NCI-H2107 treated with DMSO at 0.1 percent for 48 hours (cell line): ENCODE measurements around the gene ZBTB21.
"Not testable (repeated sequence)": the region's sequence is repeated elsewhere in the genome, so short reads cannot be mapped to it uniquely, and the experiment has no call there.

Experiments used
- DNase-seq: peaks from one replicate; lab custom pipeline; 2025; ENCODE audit not compliant: unreplicated experiment; lab: John Stamatoyannopoulos, UW

The ZBTB21 gene

GRCh38 chr21:41954654-41955499, 55.3 kb downstream of the ZBTB21 start:
- DNase-seq, result no peak

- no peak for DNase-seq
These were observed 56.1 kb downstream of the ZBTB21 start, which contains the start of gene C2CD2 for GRCh38 chr21:41953831-41954653. TSS of gene C2CD2 (minus strand) at chr21:41954018. CDS start at chr21:41953648, 370 bp downstream.

DNA sequence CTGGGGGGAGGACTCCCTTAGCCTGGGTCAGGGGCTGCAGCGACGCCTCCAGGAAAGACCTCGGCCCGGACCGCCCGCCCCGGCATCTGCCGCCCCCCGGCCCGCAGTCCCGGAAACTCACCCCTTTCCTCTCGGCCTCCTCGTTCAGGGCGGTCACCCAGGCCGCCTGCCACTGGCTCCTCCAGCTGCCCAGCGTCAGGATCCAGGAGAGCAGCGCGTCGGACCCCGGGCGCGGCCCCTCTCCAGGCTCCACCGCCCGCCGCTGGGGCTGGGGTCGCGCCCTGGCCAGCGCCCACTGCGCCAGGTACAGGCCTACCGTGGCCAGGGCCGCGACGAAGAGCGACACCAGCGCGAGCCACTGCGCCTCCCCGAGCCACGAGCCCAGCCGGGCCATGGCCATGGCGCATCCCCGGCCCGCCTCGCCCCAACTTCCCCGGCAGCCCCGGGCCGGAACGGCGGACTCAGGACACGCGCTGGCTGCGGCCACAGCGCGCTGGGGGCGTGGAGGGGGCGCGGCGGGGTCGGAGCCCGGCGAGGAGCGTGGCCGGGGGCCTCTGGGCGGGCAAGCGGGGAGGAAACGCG, 56.8 kb downstream of the ZBTB21 start:
- DNase-seq, result no peak

- DNase-seq, result no peak
These were observed 57.5 kb downstream of the ZBTB21 start for GRCh38 chr21:41952568-41953248.

- no peak for DNase-seq
These were observed 58.1 kb downstream of the ZBTB21 start for GRCh38 chr21:41951876-41952567.

GRCh38 chr21:41950941-41951351, 59.2 kb downstream of the ZBTB21 start:
- DNase-seq, result no peak

- not testable (repeated sequence) for DNase-seq
These were observed 60.5 kb downstream of the ZBTB21 start for GRCh38 chr21:41949631-41950030.

- DNase-seq, result no peak
These were observed 61.3 kb downstream of the ZBTB21 start for GRCh38 chr21:41948901-41949300.

GRCh38 chr21:41948078-41948895, 61.9 kb downstream of the ZBTB21 start:
- no peak for DNase-seq

DNA sequence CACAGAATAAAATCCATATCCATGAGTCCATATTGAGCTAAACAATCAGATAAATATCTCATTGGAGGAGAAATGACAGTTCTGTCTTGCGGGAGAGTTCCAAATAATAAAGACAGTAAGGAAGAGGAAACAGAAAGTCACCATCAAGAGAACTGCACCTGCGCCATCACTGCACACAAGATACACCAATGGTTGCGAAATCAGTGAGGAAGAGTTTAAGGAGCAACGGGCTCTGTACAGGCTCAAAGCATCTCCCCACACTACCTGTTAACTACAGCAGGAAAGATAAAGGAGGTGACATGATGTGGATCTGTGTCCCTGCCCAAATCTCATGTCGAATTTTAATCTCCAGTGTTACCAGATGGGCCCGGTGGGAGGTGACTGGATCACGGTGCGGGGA, 64.2 kb downstream of the ZBTB21 start:
- no peak for DNase-seq

DNA sequence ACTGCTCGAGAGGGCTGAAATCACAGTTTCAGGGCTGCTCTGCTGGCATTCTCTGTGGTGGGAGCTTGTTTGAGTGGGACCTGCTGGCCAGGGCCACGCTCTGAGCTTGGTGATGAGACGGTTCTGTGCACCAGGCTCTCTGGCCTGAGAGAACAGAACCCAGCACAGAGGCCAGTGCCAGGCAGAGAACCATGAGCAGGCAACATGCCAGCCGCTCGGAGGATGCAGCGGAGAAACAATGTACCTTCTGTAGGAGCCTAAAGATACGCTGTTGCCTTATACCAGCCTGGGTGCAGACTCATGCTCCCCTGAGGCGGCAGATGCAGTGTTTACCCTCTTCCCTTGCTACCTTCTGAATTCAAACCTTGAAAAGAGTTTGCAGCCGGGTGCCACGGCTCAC, 66.3 kb downstream of the ZBTB21 start:
- DNase-seq, result no peak

DNA sequence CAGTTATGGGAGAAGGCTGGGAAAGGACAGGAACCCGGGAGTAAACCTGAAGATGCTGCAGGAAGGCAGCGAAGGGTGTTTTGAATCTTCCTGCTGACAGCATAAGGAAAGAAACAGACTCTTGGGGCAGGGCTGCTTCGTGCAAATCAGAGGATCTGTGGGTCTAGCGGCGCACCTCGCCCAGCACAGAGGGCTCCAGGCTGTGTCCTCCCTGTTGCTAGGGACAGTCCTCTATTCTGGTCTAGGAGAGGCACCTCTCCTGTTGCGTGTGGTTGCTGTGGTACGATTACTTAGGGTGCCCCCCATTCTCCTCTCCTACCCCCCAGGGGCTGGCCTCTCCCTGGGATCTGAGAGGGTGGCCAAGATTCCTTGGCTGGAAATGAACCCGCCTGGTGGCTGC, 67.7 kb downstream of the ZBTB21 start:
- no peak for DNase-seq

DNA sequence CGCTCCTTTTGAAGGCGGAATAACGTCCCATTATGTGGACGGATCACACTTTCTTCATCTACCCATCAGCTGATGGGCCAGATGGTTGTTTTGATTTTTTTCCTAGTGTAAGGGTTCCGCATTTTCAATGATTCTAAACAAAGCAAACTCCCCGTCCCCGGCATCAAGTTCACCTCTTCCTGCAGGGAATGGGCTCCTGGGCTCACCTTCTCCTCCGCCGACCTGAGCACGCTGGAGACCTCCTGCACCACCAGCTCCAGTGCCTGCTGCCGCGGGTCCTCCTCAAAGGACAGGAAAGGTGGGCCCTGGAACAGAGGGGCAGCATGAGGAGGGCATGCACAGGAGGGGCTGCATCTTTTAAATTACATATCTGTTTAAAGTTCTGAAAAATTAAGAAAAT, 68.2 kb downstream of the ZBTB21 start:
- DNase-seq, result no peak

DNA sequence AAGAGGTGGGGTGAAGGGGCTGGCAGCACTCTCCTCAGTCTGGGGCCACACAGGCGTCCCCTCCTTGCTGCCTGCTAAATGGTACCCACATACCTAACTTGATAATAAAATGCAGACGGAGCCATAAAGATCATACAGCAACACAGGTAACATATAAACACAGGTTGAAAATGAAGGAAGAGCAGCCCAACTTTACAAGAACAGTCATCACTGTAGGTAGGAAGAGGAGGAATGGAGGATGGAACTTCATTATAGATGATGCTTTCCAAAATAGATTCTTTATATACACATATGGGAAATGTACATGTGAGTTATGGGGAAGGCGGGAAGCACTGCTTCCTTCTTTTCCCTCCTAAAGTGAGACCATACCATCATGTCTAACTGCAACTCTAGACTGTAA, 69.7 kb downstream of the ZBTB21 start:
- DNase-seq, result no peak

DNA sequence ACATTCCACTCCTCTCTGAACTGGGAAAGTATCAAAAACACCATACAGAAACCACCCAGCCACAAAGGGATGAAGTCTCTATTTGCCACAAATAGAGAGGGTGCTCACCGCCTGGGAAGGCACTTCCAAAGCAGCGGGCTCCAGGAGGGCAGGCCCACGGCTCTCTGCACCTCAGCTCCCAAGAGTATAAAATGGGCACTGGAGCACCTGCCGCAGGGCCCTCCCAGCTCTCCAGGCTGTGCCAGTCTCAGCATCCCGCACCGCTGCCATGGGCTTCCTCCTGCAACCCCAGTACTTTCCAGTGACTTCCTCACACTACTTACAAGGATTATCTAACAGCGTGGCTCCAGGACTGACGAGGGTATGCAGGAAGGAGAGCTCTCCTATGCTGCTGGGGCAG, 70.8 kb downstream of the ZBTB21 start:
- no peak for DNase-seq
